HL-60/S4 (cell line): Measurements from ENCODE around the gene ACSF3.

Experiments
- in situ Hi-C: fragments of 300-500 bp; cut with MboI; formaldehyde crosslinking; loops from 2 replicates; pipeline ENCODE4 v1.14.3; 2022; ENCODE audit warnings: low sequenced_read_pairs

ACSF3 gene

GRCh38 chr16:89142474-89143195, 49.0 kb downstream of the ACSF3 start:
- in situ Hi-C loops: no loop called here

DNA sequence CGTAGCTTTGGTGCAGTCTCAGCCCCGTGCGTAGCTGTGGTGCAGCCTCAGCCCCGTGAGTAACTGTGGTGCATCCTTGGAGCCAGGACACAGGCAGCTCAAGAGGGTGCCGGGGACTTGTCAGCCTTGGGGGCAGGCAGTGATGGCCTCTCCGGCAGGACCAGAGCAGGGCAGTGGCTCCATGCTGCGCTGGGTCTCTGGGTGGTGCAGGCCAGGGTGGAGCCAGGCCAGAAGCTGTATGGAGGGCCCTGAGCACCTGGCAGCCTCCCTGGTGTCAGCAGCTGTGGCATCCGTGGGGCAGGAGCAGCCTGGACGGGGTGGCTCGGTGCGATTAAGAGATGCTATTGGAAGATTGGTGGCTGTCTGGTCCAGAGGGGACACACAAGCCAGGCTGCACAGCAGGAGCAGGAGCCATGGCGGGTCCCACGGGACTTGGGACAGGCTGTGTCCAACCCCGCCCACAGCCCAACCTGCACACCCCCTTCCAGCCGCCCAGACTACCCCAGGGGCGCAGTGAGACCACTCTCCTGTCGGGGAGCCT, 49.6 kb downstream of the ACSF3 start:
- in situ Hi-C loops: no loop called here

DNA sequence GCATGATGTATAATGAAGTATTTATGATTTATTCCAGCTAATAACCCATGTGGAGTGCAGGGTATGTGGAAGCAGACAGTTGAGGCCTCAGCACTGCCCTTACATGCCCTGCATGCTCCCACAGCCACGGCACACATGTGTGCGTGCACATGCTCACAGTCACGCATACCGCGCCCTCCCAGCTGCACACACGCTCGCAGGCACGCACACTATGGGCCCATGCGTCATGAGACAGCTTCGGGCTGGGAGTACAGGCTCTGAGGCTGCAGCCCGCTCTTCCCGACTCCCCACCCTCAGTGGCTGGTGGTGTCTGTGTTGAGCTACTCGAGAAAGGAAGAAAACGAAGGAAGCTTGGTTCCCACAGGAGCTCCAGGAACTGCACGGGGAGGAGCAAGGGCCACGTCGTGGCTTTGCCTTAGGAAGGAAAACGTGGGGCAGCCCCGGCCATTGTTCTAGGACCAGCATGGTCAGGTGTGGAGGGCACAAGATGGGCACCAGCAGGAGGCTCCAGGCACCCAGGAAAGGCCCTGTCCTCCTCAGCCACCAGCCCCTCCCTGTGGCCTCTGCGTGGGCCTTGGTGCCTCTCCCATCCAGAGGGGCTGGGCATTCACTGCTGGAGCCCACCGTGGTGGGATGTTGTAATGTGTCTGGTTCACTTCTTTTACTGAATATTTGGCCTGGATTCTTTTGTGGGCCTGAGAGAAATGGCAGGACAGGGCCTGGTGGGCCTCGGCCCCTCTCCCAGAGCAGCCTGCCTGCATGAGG, 50.4 kb downstream of the ACSF3 start:
- in situ Hi-C loops: no loop called here

GRCh38 chr16:89144681-89145080, 51.0 kb downstream of the ACSF3 start:
- in situ Hi-C loops: no loop called here

DNA sequence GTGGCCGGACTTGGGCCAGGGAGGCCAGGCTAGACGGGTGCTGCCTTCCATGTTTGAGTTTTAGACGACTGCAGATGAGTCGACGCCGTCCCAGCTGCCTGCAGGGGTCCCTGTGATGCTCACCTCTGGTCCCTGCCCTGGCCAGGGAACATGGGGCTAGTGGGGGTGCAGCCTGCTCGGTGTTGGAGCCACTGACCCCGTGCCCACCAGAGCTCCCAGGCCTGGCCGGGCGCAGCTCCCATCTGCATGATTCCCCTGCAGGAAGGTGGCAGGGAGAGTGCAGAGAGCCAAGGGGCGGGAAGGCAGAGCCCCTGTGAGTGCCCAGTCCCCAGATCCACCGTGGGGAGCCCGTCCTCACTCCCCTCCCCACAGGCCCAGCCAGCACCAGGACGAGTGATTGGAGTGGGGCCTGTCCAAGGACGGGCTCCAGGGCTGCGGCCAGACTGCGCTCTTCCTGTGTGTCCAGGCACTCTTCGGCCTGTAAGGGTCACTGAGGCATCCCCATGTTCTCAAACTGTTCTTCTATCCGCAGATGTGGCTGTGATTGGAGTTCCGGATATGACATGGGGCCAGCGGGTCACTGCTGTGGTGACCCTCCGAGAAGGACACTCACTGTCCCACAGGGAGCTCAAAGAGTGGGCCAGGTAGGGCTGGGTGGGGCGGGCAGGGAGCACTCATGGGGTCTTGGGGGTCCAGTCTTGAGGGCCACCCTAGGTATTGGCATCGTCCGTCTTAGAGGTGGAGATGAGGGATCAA, 51.9 kb downstream of the ACSF3 start:
- in situ Hi-C loops: no loop called here

- in situ Hi-C loops: no loop called here
Observed at GRCh38 chr16:89146211-89147005, 52.8 kb downstream of the ACSF3 start.

DNA sequence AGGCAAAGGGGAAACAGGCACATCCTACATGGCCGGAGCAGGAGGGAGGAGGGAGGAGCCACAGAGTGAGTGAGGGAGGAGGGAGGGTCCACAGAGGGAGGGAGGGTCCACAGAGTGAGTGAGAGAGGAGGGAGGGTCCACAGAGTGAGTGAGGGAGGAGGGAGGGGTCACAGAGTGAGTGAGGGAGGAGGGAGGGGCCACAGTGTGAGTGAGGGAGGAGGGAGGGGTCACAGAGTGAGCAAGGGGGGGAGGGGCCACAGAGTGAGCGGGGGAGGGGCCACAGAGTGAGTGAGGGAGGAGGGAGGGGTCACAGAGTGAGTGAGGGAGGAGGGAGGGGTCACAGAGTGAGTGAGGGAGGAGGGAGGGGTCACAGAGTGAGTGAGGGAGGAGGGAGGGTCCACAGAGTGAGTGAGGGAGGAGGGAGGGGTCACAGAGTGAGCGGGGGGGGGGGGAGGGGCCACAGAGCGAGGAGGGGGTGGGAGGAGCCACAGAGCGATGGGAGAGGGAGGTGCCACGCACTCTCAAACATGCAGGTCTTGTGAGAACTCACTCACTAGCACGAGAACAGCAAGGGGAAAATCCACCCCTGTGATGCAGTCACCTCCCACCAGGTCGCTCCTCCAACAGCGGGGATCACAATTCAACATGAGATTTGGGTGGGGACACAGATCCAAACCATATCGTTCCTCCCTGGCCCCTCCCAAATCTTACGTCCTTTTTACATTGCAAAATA, 53.6 kb downstream of the ACSF3 start:
- in situ Hi-C loops: no loop called here

DNA sequence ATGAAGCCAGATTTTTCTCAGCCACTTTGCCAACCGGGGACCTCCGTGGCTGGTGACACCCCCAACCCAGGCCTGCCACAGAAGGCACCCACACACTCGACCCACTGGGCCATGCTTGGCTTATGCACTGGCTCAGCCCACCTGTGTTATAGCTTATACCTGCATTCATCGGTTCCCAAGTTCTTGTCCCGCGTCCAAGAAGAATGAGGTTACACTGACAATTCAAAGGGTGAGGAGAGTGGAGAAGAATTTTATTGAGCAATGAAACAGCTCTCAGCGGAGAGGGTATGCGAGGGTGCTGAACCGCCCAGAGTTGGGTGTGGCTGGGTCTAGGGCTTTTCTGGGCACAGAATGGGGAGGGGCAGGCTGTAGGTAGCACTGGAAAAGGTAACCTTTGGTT, 55.7 kb downstream of the ACSF3 start:
- in situ Hi-C loops: no loop called here

- in situ Hi-C loops: loop anchor here (25.0 kb wide), 1 partner anchor 213 kb away; no protein-coding TSS in a partner anchor
Observed at GRCh38 chr16:89150090-89150835, 56.6 kb downstream of the ACSF3 start.

GRCh38 chr16:89150981-89151380, 57.3 kb downstream of the ACSF3 start:
- in situ Hi-C loops: loop anchor here (25.0 kb wide), 1 partner anchor 214 kb away; no protein-coding TSS in a partner anchor

GRCh38 chr16:89152831-89153700, 59.4 kb downstream of the ACSF3 start:
- in situ Hi-C loops: loop anchor here (25.0 kb wide), 1 partner anchor 216 kb away; no protein-coding TSS in a partner anchor

GRCh38 chr16:89153848-89154271, 60.2 kb downstream of the ACSF3 start:
- in situ Hi-C loops: loop anchor here (25.0 kb wide), 1 partner anchor 217 kb away; no protein-coding TSS in a partner anchor

- in situ Hi-C loops: loop anchor here (25.0 kb wide), 1 partner anchor 217 kb away; no protein-coding TSS in a partner anchor
Observed at GRCh38 chr16:89154390-89155183, 60.9 kb downstream of the ACSF3 start.

DNA sequence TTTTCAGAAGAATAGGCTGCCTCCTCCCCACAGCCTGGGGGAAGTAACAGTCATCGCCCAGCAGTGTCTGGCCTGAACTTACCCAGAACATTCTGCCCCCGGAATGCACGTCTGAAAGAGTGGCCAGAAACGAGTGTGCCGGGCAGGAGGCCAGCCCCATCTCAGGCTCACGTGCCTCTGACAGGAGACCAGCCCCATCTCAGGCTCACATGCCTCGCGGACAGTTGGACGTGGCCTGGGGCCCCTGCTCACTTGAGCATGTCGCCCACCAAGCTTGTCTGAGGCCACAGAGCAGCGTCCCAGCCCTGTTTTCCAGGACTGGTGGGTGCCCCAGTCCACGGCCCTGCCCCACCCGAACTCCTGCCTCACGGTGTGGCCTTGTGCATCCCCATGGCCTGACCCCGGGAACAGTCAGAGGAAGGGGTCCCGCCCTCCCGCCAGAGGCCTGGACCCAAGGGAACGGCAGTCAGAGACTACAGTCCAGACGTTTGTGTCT, 61.6 kb downstream of the ACSF3 start:
- in situ Hi-C loops: loop anchor here (25.0 kb wide), 1 partner anchor 218 kb away; no protein-coding TSS in a partner anchor

DNA sequence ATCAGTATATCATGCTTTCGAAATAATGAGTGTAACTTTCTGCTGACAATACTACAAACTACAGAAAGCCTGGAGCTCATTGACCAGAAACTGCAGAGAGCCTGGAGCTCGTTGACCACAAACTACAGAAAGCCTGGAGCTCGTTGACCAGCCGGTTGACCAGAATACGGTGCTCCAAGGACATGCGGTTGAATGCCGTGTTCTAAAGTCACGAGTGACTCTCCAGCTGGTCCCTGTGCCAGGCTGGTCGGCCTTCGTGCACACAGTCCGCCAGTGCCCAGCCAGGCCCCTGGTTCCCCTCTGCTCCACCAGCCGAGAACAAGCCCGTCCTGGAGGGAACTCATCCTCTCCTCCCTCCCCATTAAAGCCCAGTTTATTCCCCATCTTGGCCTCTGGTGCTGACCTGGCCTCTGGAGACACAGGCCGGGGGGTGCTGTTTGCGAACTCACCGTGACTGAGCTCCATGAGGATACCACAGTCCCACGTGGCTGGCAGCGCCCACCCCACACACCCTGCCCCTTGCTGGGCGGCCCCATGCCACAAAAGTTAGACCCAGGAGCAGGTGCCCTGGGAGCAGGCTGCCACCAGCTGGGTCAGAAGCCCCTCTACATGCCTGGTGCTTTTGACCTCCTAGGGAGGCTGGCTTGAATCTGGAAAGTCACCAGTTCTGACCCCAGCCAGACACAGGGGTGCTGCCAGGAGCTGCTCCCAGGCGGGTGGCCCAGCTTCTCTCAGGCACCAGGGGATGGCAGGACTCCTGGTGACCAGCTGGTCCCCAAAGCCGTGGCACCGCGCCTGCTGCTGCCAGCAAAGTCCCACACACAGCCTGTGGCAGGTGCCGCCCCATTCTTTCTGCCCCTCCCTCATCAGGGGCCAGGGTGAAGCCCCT, 62.4 kb downstream of the ACSF3 start:
- in situ Hi-C loops: loop anchor here (25.0 kb wide), 1 partner anchor 219 kb away; no protein-coding TSS in a partner anchor
